ENCODE measurements around the gene MAPRE3. TPM values are rescaled to one million over a fixed set of nuclear protein-coding genes. Genes with fewer than 3 reads are reported as not detected.

The MAPRE3 gene
- total and polyA plus RNA-seq, 2 donors (not counting 3 experiments of a cell fraction or from before 2014, with no cell fraction given), result 4.4 to 6.1 TPM

DNA sequence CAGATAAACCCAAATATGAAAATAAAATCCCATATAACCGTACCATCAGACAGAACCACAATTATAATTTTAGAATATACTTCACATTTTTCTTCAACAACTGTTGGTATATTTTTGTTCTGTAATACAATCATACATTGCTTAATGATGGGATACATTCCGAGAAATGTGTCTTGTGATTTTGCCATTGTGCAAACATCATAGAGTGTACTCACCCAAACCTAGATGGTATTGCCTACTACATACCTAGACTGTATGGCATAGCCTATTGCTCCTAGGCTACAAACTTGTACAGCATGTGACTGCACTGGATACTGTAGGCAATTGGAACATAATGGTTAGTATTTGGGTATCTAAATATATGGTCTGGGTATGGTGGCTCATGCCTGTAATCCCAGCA lies 30.6 kb downstream of the MAPRE3 start:
- no peak overlapping the region for H3K4me2 ChIP-seq (ENCODE audit: insufficient read depth, low read length)
- no peak for FAIRE-seq
- no peak for TF ChIP-seq POLR2AphosphoS5 (IDR thresholded peaks at IDR 0.05; ENCODE audit: insufficient read depth, low read depth, low read length)
- no peak for TF ChIP-seq JUN (IDR thresholded peaks at IDR 0.05; ENCODE audit: borderline replicate concordance, insufficient read depth, insufficient read length, low read depth)
- TF ChIP-seq, protein P1, sequence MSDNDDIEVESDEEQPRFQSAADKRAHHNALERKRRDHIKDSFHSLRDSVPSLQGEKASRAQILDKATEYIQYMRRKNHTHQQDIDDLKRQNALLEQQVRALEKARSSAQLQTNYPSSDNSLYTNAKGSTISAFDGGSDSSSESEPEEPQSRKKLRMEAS (IDR thresholded peaks at IDR 0.05; ENCODE audit: insufficient read depth, insufficient read length), result no peak
- TF ChIP-seq, protein P2, sequence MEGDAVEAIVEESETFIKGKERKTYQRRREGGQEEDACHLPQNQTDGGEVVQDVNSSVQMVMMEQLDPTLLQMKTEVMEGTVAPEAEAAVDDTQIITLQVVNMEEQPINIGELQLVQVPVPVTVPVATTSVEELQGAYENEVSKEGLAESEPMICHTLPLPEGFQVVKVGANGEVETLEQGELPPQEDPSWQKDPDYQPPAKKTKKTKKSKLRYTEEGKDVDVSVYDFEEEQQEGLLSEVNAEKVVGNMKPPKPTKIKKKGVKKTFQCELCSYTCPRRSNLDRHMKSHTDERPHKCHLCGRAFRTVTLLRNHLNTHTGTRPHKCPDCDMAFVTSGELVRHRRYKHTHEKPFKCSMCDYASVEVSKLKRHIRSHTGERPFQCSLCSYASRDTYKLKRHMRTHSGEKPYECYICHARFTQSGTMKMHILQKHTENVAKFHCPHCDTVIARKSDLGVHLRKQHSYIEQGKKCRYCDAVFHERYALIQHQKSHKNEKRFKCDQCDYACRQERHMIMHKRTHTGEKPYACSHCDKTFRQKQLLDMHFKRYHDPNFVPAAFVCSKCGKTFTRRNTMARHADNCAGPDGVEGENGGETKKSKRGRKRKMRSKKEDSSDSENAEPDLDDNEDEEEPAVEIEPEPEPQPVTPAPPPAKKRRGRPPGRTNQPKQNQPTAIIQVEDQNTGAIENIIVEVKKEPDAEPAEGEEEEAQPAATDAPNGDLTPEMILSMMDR (IDR thresholded peaks at IDR 0.05; ENCODE audit: extremely low read depth in 1 of 2, insufficient read depth in 1 of 2, low read depth in 1 of 2, low read length in 2 of 2), result no peak
- TF ChIP-seq POLR2A (IDR thresholded peaks at IDR 0.05; ENCODE audit: low read depth, low read length), result no peak
- TF ChIP-seq GATA2 (IDR thresholded peaks at IDR 0.05; ENCODE audit: insufficient read depth, insufficient read length, low read depth, low read length), result no peak
- intact Hi-C loops (cut with micrococcal nuclease), result no loop called here
- H3K27ac ChIP-seq (ENCODE audit: insufficient read depth, low read depth, low read length), result no peak overlapping the region
- H2AFZ ChIP-seq (ENCODE audit: low read depth, low read length), result no peak overlapping the region
- no peaks in the 10 kb centered on the region for H4K20me1 ChIP-seq (replicated peaks; ENCODE audit: control insufficient read depth, extremely low read depth, insufficient read depth, low read length)
- peaks cover 2% of the 10 kb centered on the region for H3K4me1 ChIP-seq (ENCODE audit: control insufficient read depth, extremely low read depth, insufficient read depth, low read length)
- DNase-seq (ENCODE audit: low read depth, low spot score), result no peak
- no peaks in the 10 kb centered on the region for H3K79me2 ChIP-seq (ENCODE audit: control insufficient read depth, insufficient read depth, low read length)
- no peaks in the 10 kb centered on the region for H3K9me1 ChIP-seq (replicated peaks; ENCODE audit: control insufficient read depth, extremely low read depth, insufficient read depth, low read length)
- no peak overlapping the region for H3K4me3 ChIP-seq (replicated peaks in 1 of 3; ENCODE audit: insufficient read depth in 1 of 3, low read depth in 1 of 3, low read length in 3 of 3)
- H3K9ac ChIP-seq (replicated peaks; ENCODE audit: extremely low read depth, insufficient read depth, low read length), result no peak overlapping the region
- dilution Hi-C loops (cut with MboI; ENCODE audit: extremely low pct_ligation_motif_present, low sequenced_read_pairs), result no loop called here
- no peaks in the 10 kb centered on the region for H3K36me3 ChIP-seq (ENCODE audit: control insufficient read depth in 2 of 2, extremely low read depth in 1 of 2, insufficient read depth in 2 of 2, low read length in 2 of 2)
- H3K27me3 ChIP-seq (ENCODE audit: control insufficient read depth in 2 of 2, insufficient read depth in 2 of 2, low read length in 2 of 2), result peaks cover 8 to 9% of the 10 kb centered on the region in 2 experiments
- no peaks in the 10 kb centered on the region for H3K9me3 ChIP-seq (replicated peaks; ENCODE audit: control insufficient read depth, insufficient read depth, low read length)
- no TSS peak for BruUV-seq (replicated peaks)
- ChIA-PET POLR2A (no interaction called here), CTCF (no interaction called here)

Data from endothelial cell of umbilical vein (primary cell).